GM18511 (cell line): Measurements from ENCODE around the gene MYO1F.
"Not testable (repeated sequence)": the region's sequence is repeated elsewhere in the genome, so short reads cannot be mapped to it uniquely, and the experiment has no call there.

Source experiments
- ATAC-seq: cut with Tn5 transposase; IDR thresholded peaks from one replicate; pipeline ENCODE4 v1.9.1; 2021; ENCODE audit warnings: mild to moderate bottlenecking, moderate library complexity; ENCODE audit not compliant: unreplicated experiment

The MYO1F gene

DNA sequence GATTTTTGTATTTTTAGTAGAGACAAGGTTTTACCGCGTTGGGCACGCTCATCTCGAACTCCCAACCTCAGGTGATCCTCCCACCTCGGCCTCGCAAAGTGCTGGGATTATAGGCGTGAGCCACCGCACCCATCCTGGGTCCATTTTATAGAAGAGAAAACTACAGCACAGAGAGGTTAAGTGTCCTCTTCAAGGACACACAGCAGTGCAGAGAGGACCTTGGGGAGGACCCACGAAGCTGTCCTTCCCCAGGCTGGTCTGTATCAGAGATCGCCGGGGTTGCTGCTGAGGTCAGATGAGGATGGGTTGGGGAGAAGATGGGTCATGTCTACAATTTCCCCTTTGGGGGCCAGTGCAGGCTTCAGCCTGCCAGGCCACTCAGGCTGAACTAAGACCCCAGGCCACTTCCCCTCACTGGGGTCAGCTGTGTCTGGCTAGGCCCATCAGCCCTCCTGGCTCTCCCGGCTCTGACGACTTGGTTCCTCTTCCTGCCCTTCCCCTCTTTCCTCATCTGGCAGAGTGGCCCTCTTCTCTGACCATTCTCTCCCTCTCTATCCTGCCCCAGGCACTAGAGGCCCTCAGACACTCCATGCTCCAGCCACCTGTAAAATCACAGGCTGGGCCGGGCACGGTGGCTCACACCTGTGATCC lies 9.6 kb downstream of the MYO1F start:
- ATAC-seq: no peak

DNA sequence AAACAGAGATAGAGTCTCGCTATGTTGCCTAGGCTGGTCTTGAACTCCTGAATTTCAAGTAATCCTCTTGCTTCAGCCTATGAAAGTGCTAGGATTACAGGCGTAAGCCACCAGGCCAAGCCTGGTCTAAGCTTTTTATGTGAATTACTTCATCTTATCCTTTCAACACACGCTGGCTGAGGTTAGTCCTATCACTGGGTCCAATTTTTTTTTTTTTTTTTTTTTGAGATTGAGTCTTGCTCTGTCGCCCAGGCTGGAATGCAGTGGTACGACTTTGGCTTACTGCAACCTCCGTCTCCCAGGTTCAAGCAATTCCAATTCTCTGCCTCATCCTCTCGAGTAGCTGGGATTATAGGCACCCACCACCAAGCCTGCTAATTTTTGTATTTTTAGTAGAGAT lies 10.4 kb downstream of the MYO1F start:
- no peak for ATAC-seq

DNA sequence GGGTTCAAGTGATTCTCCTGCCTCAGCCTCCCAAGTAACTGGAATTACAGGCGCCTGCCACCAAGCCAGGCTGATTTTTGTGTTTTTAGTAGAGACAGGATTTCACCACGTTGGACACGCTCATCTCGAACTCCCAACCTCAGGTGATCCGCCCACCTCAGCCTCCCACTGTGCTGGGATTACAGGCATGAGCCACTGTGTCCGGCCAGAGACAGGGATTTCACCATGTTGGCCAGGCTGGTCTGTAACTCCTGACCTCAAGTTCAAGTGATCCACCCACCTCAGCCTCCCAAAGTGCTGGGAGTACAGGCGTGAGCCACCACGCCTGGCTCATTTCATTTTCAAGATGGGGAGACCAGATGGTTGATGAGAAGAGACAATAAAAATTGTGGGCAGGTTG lies 12.4 kb downstream of the MYO1F start:
- not testable (repeated sequence) for ATAC-seq

DNA sequence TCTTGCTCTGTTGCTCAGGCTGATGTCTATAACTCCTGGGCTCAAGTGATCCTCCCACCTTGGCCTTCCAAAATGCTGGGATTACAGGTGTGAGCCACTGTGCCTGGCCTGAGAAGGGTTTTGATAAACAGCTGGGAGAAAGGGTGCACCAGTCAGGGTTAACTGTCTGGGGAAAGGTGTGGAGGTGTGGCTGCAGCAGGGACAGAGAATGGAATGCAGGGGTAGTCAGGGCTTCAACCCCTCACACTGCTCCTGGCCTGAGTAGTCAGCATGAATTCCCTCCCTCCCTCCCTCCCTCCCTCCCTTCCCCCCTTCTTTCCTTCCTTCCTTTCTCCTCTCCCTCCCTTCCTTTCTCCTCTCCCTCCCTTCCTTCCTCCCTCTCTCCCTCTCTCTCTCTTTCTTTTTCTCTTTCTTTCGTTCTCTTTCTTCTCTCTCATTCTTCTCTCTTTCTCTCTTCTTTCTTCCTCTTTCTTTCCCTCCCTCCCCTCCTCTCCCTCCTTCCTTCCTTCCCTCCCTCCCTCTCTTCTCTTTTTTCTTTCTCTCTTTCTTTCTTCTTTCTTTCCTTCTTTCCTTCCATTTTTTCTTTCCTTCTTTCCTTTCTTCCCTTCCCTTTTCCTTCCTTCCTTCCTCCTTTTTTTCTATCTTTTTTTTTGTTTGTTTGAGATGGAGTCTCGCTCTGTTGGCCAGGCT lies 16.0 kb downstream of the MYO1F start:
- no peak for ATAC-seq

DNA sequence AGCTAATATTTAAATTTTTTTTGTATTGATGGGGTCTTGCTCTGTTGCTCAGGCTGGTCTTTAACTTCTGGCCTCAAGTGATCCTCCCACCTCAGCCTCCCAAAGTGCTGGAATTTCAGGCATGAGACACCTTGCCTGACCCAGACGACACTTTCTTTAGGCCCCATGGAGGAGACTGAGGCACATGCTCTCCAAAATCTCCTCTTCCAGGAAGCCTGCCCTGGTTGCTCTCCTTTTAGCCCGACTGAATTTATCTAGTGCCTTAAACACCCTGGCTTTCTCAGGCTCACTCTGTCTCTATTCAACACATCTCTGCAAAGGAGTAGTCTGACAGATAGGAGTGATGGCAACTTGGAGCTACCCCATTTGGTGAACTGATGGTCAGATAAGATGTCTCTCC lies 18.9 kb downstream of the MYO1F start:
- no peak for ATAC-seq

DNA sequence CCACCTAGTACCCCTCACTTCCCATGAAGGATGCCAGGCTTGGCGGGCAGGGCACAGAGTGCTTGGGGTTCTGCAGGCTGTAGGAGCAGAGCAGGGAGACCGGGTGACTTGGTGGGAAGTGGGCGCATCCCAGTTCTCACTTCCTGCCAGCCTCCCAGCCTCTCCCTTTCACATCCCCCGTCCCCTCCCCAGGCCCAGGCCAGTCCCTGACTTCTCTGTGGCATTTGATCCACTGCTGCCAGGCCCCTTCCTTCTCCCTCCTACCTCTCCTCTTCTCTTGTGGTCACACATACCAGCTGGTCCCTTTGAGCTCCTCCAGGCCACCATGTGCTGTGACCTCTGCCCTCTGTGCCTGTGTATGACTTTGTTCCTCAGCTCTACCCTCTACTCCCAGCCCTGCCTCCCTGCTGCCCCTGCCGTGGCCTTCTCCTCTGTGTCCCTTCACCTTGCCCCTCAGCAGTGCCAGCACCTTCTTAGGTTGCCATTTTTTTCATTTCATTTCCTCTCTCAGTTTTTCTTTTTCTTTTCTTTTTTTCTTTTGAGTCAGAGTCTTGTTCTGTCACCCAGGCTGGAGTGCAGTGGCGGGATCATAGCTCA lies 19.5 kb downstream of the MYO1F start:
- no peak for ATAC-seq

DNA sequence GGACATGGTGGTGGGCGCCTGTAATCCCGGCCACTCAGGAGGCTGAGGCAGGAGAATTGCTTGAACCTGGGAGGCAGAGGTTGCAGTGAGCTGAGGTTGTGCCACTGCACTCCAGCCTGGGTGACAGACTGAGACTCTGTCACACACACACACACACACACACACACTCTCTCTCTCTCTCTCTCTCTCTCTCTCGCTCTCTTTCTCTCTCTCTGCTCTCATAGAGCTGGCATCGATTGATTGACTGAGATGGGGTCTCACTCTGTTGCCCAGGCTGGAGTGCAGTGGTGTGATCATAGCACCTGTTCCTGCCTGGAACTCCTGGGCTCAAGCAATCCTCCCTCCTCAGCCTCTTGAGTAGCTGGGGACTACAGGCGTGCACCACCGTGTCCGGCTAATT lies 23.5 kb downstream of the MYO1F start:
- not testable (repeated sequence) for ATAC-seq

DNA sequence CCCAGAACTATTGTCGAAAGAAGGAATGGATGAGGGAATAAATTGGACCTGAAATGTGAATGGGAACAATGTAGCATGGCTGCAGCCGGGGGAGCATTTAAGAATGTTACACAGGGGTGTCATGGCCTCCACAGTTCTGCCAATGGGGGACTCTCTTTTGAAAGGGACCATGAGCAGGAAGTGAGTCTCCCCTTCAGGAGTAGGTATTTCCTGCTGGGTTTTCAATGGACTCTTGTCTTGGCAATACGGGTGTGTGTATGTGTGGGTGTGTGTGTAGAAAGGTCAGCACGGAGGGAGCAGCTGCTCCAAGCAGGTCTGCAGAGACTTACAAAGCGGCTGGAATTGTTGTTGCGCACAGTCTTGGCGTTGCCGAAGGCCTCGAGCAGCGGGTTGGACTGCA lies 24.4 kb downstream of the MYO1F start:
- ATAC-seq: no peak

DNA sequence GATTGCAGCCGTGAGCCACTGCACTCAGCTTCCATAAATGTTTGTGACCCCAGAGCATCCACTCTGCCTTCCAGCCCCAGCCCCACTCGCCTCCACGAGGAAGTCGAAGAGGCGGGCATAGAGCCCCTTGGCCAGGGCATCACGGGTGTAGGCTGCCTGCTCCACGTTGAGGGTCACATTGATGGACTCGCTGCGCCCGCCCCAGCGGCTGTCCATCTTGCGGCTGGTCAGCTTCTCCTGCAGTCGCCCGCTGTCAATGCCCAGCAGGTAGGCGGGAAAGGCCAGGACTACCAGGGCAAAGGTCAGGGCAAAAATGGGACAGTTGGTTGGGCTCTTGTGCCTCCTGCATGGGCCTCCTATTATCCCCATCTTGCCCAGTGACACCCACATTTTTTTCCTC lies 27.2 kb downstream of the MYO1F start:
- no peak for ATAC-seq

DNA sequence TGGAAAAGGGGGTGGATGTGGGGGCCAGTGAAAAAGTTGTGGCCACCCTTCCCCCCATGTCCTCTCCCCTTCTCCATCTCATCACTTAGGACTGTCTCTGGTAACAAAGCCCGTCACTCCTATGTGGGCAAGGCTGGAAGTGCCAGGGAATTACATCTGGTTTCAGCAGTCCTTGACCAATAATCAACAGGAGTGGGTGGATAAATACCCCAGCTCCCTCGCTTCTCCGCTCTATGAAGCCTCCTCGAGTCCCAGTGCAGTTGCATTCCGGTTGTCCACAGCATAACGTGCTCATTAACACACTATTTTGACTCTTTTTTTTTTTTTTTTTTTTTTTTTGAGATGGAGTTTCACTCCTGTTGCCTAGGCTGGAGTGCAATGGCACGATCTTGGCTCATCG lies 31.5 kb downstream of the MYO1F start:
- no peak for ATAC-seq

DNA sequence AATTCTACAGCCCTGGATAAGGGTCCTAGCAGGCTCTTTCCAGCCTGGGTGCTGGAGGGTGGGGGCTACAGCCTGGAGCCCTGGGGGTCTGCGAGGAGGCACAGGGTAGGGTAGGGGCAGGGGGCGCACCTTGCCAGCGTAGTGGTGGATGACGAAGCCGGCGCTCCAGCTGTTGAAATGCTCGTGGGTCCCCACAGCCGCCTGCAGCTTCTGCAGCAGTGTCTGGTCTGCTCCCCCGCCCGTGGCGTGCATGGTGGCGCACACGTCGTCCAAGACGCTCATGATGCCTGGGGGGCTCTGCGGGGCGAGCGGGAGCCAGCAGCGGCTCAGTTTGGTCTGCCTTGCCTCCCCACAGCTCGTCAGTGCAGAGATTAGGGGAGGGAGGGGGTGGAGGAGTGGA lies 33.1 kb downstream of the MYO1F start:
- ATAC-seq: no peak

DNA sequence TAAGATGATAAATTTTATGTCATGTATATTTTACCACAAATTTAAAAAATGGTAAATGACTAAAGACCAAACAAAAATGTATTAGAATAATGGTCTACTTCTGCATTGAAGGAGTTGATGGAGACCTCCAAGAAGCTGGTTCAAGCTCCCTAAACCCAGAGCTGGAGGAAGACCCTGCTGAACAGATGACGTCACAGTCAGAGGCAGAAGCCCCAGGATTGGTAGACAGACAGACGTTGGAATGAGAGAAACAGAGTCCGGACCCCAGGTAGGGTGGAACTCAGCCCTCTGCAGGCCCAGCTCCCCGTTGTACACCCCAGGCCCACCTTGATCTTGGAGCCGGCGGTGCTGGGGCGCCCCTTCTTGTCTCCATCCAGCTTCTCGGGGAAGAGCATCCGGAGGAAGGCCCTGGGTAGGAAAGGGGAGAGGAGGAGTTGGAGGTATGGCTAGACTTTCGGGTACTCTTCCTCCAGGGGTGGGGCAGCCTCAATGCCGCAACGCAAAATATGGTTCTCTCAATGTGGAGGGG lies 37.6 kb downstream of the MYO1F start:
- no peak for ATAC-seq

DNA sequence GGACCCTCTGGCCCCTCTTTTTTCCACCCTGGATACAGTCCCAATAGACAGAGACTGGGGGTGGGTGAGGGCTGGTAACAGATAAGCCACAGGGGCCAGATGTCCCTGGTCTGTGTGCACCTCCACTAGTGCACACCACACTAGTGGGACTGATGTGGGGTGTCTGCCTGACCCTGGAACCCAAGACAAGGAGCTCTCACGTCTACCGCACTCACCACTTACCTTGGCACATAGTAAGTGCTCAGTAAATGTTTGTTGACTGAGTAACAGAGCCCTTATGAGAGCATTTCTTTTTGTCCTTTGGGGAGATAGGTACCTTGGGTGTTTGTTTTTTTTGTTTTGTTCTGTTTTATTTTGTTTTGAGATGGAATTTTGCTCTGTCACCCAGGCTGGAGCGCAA lies 40.1 kb downstream of the MYO1F start:
- ATAC-seq: no peak

DNA sequence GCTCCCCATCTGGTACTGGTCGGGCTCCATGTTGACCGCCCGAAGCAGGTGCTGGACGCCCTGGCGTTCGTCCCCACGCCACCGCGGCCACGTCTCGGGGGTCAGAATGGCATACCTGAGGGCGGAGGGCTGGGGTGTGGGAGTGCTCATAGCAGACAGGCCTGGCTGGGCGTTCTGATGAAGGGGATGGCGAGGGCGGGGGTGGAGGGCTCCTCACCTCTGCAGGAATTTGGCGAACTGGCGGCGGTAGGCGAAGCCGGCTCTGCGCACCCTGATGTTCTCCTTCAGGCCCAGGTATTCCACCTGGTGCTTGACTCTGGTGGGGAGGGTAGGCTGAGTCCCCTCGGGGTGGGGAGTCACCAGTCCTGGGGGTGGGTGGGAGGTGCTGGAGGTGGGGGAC lies 41.0 kb downstream of the MYO1F start:
- ATAC-seq: no peak

DNA sequence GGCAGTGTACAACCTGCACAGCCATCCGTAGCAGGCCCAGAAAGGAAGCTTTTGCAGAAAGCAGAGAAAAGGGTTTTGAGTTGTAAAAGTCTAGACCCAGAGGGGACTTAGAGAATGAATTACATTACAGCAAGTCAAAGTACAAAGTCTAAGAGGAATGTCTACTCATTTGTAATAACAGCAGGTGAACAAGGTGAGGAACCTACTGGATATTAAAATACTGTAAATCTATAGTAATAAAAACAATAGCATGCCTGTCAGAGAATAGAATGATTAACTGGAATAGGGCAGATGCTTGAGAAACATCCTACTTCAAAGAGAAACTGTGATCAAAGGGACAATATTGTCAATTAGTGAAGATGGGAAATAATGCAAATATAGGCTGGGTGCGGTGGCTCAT lies 45.0 kb downstream of the MYO1F start:
- no peak for ATAC-seq

DNA sequence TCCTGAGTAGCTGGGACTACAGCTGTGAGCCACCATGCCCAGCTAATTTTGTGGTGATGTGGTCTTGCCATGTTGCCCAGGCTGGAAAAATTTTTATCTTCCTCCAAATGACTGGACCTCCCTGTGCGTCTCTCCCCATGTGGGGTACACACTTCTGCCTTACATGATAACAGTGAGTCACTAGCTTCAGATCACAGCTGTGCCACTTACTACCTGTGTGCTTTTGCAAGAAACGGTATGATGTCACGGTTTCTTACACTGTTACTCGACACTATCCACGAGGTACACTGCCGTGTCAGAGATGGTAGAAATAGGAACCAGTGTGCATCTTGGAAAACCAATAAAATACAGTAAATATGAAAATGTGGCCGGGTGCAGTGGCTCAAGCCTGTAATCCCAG lies 45.8 kb downstream of the MYO1F start:
- no peak for ATAC-seq

DNA sequence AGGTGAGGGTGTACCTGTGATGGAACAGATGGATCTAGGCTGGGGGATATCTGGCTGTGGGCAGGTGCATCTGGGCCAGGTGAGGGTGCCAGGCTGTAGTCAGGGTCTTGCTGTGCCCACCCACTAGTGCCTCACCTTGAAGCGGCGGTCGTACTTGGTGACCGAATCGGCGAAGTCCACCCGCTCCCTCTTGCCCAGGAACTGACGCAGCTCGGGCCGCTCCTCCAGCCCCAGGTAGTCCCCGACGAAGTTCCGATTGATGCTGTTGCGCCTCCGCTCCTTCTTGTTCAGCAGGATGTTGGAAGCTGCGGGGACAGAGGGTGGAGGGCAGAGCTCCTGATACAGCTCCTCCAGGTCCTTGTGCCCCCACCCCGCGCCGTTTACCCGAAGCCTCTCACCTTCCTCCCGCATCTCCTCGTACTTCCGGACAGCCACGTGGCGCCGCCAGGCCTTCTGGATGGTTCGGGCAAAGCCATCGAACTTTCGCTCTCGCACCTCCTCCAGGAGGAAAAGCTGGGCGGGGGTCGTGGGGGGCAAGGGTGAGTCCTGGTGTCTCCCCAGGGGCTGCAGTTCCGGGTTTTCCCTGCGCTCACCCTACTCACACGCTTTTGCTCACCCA lies 47.1 kb downstream of the MYO1F start:
- ATAC-seq: no peak

DNA sequence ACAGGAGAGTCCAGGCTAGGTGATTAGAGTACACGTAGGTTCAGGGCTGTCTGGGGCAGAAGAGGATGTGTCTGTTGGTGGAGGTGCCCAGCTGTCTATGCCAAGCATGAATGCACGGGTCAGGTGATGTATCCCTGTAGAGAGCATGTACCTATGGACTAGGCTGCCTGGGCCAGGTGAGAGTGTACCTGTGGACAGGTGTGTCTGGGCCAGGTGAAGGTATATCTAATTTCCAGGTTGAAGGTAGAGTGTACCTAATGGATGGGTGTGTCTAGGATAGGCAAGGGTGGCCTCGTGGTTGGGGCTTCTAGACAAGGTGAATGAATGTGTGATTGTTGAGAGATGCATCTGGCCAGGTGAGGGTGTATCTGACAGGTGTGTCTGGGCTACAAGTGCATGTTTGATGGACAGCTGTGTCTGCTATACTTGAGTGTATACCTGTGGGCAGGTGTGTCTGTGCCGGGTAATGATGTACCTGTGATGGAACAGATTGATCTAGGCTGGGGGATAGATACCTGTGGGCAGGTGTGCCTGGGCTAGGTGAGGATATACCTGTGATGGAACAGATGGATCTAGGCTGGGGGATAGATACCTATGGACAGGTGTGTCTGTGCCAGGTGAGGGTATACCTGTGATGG lies 47.8 kb downstream of the MYO1F start:
- ATAC-seq: no peak

DNA sequence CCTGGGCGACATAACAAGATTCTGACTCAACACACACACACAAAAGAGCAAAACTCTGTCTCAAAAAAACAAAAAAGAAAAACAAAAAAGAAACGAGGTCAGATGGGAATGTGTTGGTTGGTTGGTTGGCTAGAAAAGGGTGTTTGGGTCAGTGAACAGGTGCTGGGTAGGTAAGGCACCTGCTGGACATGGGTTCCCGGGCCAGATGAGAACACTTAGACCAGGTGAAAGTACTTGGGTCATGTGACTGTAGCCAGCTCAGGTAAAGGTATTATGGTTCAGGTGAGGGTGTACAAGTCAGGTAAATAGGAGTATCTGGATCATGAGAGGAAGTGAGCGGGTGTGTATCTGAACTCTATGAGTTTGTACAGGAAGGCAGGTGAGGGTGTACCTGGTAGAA lies 48.7 kb downstream of the MYO1F start:
- ATAC-seq: no peak

DNA sequence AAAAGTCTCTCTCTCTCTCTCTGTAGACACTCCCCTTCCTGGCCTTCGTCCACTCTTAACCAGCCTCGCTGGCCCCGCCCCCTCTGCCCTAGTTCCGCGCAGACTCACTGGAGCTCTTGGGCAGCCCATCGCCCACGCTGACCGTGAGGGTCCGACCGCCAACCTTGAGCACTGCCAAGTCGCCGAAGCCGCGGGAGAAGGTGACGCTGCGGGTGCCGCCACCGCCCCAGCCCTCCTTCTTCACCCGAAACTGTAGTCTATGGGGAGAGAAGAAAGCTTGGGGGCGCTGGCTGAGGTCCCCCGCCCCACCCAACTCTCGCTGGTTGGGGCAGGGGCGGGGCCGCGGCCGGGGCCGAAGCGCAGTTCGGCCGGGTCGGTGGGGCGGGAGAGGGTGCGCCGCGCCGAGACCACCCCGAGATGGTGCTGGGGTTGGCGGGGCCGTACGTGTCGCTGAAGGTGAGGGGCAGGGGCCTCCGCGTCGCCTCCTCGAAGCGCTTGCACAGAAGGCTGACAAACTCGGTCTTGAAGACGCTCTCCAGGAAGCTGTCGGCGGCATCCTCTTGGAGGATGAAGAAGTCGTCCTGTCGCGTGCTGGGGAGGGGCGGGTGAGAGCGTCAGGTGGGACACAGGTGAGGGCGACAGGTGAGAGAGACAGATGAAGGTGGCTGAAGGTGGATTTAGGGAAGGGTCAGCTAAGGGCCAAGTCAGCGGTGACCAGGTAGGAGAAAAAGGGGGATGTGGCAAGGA lies 50.7 kb downstream of the MYO1F start:
- ATAC-seq: no peak

DNA sequence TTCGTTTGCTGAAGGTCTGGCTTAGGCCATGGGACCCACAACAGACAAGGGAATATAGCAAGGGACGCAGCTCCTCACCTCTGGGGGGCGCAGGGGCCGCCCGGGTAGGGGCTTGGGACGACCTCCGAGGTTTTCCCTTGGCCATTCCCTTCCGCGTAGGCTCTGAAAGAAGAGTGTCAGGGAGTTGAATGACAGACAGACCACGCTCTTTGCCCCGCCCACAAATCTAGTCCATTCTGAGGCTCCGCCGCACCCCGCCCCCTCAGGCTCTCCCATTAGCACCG lies 51.9 kb downstream of the MYO1F start:
- no peak for ATAC-seq
